HG03108 (cell line): Measurements from ENCODE around the gene LCE2B.

Experiments used
- ATAC-seq: cut with Tn5 transposase; IDR thresholded peaks from one replicate; pipeline ENCODE4 v1.9.1; 2021; ENCODE audit warnings: moderate library complexity; ENCODE audit not compliant: unreplicated experiment

LCE2B gene

GRCh38 chr1:152728986-152729385 lies 43.1 kb downstream of the LCE2B start:
- ATAC-seq: no peak

- ATAC-seq: no peak
Measured at GRCh38 chr1:152735648-152736047, 49.7 kb downstream of the LCE2B start.
